B cell (primary cell): ENCODE data around the gene MYO16. TPM values are rescaled to one million over a fixed set of nuclear protein-coding genes. Genes with fewer than 3 reads are reported as not detected.

Source experiments
- ATAC-seq: fragments of 200-7000 bp; cut with Tn5 transposase; one replicate; pipeline ENCODE4 v1.10.0; 2021; ENCODE audit warnings: low read depth, mild to moderate bottlenecking, moderate number of reproducible peaks, moderate library complexity
- CTCF ChIA-PET: fragments of 350-600 bp; sonication (Branson Sonifier 250); formaldehyde crosslinking; loops from one replicate; lab custom pipeline; 2021; ENCODE audit warnings: antibody characterized with exemption, inconsistent platforms; lab: Charles Lee
- POLR2A ChIA-PET: fragments of 350-600 bp; sonication (Branson Sonifier 250); formaldehyde crosslinking; loops from one replicate; lab custom pipeline; 2021; ENCODE audit warnings: antibody characterized with exemption; lab: Charles Lee
- DNase-seq: peaks from one replicate; pipeline ENCODE4 v3.0.0; 2013
- H2AFZ ChIP-seq: 2 replicates; pipeline ENCODE4 v1.6.1; 2012; ENCODE audit warnings: mild to moderate bottlenecking, low read depth, low read length; ENCODE audit not compliant: insufficient read depth, poor library complexity, severe bottlenecking
- H3K27ac ChIP-seq, 2 donors: 1 replicate in 1 of 2; 2 replicates in 1 of 2; pipeline ENCODE4 v1.5.1; 2012 to 2013; ENCODE audit warnings: low read length in 2 of 2, mild to moderate bottlenecking in 2 of 2, moderate library complexity in 1 of 2
- H3K27me3 ChIP-seq, 4 experiments: fragments of 200-600 bp in 1 of 4; sonication (generic) in 1 of 4; replicated peaks in 1 of 4; 1 replicate in 2 of 4; 2 replicates in 2 of 4; pipeline versions ENCODE4 v1.6.1 to v1.7.0; 2013 to 2016; ENCODE audit warnings: low read length in 3 of 4, mild to moderate bottlenecking in 2 of 4, mixed read lengths in 1 of 4, moderate library complexity in 1 of 4; ENCODE audit not compliant: insufficient read depth in 4 of 4, control insufficient read depth in 3 of 4; ENCODE audit errors: control extremely low read depth in 1 of 4
- H3K36me3 ChIP-seq, 2 experiments: replicated peaks in 1 of 2; 1 replicate in 1 of 2; 2 replicates in 1 of 2; pipeline versions ENCODE4 v1.6.1 to v1.7.1; 2013; ENCODE audit warnings: low read length in 1 of 2; ENCODE audit not compliant: insufficient read depth in 2 of 2, control insufficient read depth in 1 of 2; ENCODE audit errors: control extremely low read depth in 1 of 2, extremely low read depth in 1 of 2
- H3K4me1 ChIP-seq, 2 donors: fragments of 200-600 bp in 1 of 2; sonication (generic) in 1 of 2; 1 replicate in 1 of 2; 2 replicates in 1 of 2; pipeline versions ENCODE4 v1.5.1 to v1.6.1; 2013 to 2017; ENCODE audit warnings: low read length in 2 of 2; ENCODE audit not compliant: control insufficient read depth in 2 of 2, insufficient read depth in 2 of 2
- H3K4me2 ChIP-seq: replicated peaks from 2 replicates; pipeline ENCODE3; 2012; ENCODE audit warnings: mild to moderate bottlenecking, low read depth, low read length; ENCODE audit not compliant: poor library complexity, severe bottlenecking
- H3K4me3 ChIP-seq, 5 experiments: fragments of 200-600 bp in 1 of 5; sonication (generic) in 1 of 5; 1 replicate in 3 of 5; 2 replicates in 2 of 5; pipeline versions ENCODE4 v1.5.1 to v1.7.0; 2011 to 2016; ENCODE audit warnings: low read length in 4 of 5, mild to moderate bottlenecking in 4 of 5, low read depth in 2 of 5, control low read depth in 1 of 5, moderate library complexity in 1 of 5; ENCODE audit not compliant: insufficient read depth in 1 of 5; ENCODE audit errors: control extremely low read depth in 1 of 5, extremely low read depth in 1 of 5
- H3K79me2 ChIP-seq: fragments of 200-600 bp; sonication (generic); one replicate; pipeline ENCODE4 v1.6.0; 2016; ENCODE audit warnings: low read length; ENCODE audit not compliant: control insufficient read depth, insufficient read depth
- H3K9ac ChIP-seq: fragments of 200-600 bp; sonication (generic); 2 replicates; pipeline ENCODE4 v1.6.1; 2017; ENCODE audit warnings: mild to moderate bottlenecking, low read length, moderate library complexity
- H3K9me3 ChIP-seq, 3 donors: one replicate each; pipeline versions ENCODE4 v1.6.1 to v1.7.1; 2013; ENCODE audit warnings: low read length in 2 of 3; ENCODE audit not compliant: control insufficient read depth in 2 of 3, insufficient read depth in 1 of 3; ENCODE audit errors: control extremely low read depth in 1 of 3
- H4K20me1 ChIP-seq: 2 replicates; pipeline ENCODE4 v1.6.0; 2012; ENCODE audit warnings: mild to moderate bottlenecking, low read length; ENCODE audit not compliant: insufficient read depth, control insufficient read depth, poor library complexity, severe bottlenecking
- H3K27ac Mint-ChIP-seq: one replicate; pipeline ENCODE4 v1.8.0; 2021; ENCODE audit warnings: mixed read lengths
- H3K27me3 Mint-ChIP-seq: one replicate; pipeline ENCODE4 v1.8.0; 2021; ENCODE audit warnings: mixed read lengths
- H3K4me1 Mint-ChIP-seq: one replicate; pipeline ENCODE4 v1.8.0; 2021; ENCODE audit warnings: mixed read lengths
- H3K4me3 Mint-ChIP-seq: one replicate; pipeline ENCODE4 v1.8.0; 2021; ENCODE audit warnings: mixed read lengths
- H3K9me3 Mint-ChIP-seq: one replicate; pipeline ENCODE4 v1.8.0; 2022; ENCODE audit warnings: mixed read lengths; ENCODE audit not compliant: insufficient read depth
- CTCF ChIP-seq: fragments of 200-600 bp; IDR thresholded peaks from one replicate; pipeline ENCODE4 v1.8.0; 2022; ENCODE audit warnings: antibody characterized with exemption, mild to moderate bottlenecking
- EZH2 ChIP-seq: IDR thresholded peaks from 2 replicates; pipeline ENCODE4 v1.6.1; 2012; ENCODE audit warnings: borderline replicate concordance, low read depth, mild to moderate bottlenecking, moderate library complexity, low read length; ENCODE audit not compliant: insufficient read depth, poor library complexity, severe bottlenecking
- WGBS: methylation state at CpG from one replicate; pipeline ENCODE4 v1.1.5; 2013; ENCODE audit warnings: missing lambda C conversion rate; ENCODE audit not compliant: insufficient coverage; 5-methylcytosine and 5-hydroxymethylcytosine counted together
- intact Hi-C: fragments of 100-400 bp; cut with micrococcal nuclease; formaldehyde crosslinking; loops from one replicate; pipeline ENCODE4 v1.10.0; 2022
- polyA plus RNA-seq: library from polyadenylated mRNA; depleted of rRNA; stranded (reverse); fragments of >200 nt; gene quantifications from 2 replicates; pipeline ENCODE4 v1.2.3, GENCODE V29; 2012
- total RNA-seq, 2 donors: library from RNA; stranded (reverse); fragments of 120-200 nt in 1 of 2; gene quantifications; 1 replicate in 1 of 2; 2 replicates in 1 of 2; pipeline versions ENCODE4 v1.2.3 to v1.2.4, GENCODE V29; 2013 to 2022

MYO16 gene
- total and polyA plus RNA-seq, 2 donors (not counting 1 experiment from before 2014, with no cell fraction given), result not detected

DNA sequence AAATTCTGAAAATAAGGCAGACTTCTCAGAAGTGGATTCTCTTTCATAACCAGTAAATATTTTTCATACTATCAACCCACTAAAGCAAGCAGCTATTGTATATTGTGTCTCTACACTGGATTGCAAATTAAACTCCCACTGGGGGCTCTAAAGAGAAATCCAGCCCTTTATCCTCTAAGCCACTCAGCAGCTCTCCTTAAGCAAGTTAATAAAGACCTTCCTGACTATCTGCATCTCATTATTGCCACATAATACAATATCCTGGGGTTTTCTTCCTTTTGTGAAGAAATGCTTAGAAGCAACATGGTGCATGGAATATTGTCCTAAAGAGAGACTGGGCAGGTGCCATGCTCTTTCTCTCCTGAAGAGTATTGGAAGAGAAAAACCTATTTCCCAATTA, 521.3 kb downstream of the MYO16 start:
- H3K36me3 ChIP-seq, result no peaks in the 10 kb centered on the region
- H3K9ac ChIP-seq, result no peak overlapping the region
- CTCF ChIA-PET, result no interaction called here
- Mint-ChIP-seq H3K27ac (no peak overlapping the region), H3K27me3 (peaks cover 21% of the 10 kb centered on the region), H3K9me3 (no peaks in the 10 kb centered on the region), H3K4me3 (no peak overlapping the region), H3K4me1 (no peaks in the 10 kb centered on the region)
- H3K4me1 ChIP-seq, result no peaks in the 10 kb centered on the region
- DNase-seq (no peak), ATAC-seq (no peak)
- no peak overlapping the region for H3K4me2 ChIP-seq
- H3K79me2 ChIP-seq, result no peaks in the 10 kb centered on the region
- peaks cover 0 to 5% (median 0%) of the 10 kb centered on the region in 4 experiments for H3K27me3 ChIP-seq
- H3K4me3 ChIP-seq, result no peak overlapping the region
- H4K20me1 ChIP-seq, result no peaks in the 10 kb centered on the region
- TF ChIP-seq EZH2, result no peak
- TF ChIP-seq CTCF, result no peak
- H2AFZ ChIP-seq, result no peak overlapping the region
- H3K9me3 ChIP-seq, result no peaks in the 10 kb centered on the region
- H3K27ac ChIP-seq, result no peak overlapping the region
- POLR2A ChIA-PET, result no interaction called here
- intact Hi-C loops, result no loop called here

DNA sequence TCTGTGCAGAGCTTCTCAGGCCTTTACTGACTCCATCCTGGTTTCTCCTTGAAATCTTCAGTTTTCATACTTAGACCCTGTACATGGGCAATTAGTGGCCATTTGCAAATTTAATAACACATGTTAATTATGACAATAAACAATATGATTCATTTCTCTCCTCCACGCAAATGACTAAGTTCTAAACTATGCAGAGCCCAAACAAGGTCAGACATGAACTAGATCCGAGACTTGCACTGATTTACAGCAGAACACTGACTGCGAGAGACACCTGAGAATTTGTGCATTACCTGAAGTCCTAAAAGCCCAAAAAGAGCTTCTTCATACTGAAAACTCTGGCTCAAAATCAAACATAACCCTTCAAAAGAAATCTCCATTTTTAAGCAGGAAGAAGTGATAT, 521.8 kb downstream of the MYO16 start:
- no peaks in the 10 kb centered on the region for H3K9me3 ChIP-seq
- H2AFZ ChIP-seq, result no peak overlapping the region
- TF ChIP-seq EZH2 (no peak), CTCF (no peak)
- intact Hi-C loops, result no loop called here
- no peaks in the 10 kb centered on the region for H3K36me3 ChIP-seq
- Mint-ChIP-seq H3K4me1 (no peaks in the 10 kb centered on the region), H3K4me3 (no peak overlapping the region), H3K27ac (no peak overlapping the region), H3K9me3 (no peaks in the 10 kb centered on the region), H3K27me3 (peaks cover 20% of the 10 kb centered on the region)
- H3K27ac ChIP-seq, result no peak overlapping the region
- peaks cover 0 to 5% (median 0%) of the 10 kb centered on the region in 4 experiments for H3K27me3 ChIP-seq
- ChIA-PET CTCF (no interaction called here), POLR2A (no interaction called here)
- H3K9ac ChIP-seq, result no peak overlapping the region
- 86% methylated on average over 3 of the region's 3 CpGs for WGBS
- DNase-seq (no peak), ATAC-seq (no peak)
- no peaks in the 10 kb centered on the region for H3K4me1 ChIP-seq
- H4K20me1 ChIP-seq, result no peaks in the 10 kb centered on the region
- no peak overlapping the region for H3K4me3 ChIP-seq
- no peak overlapping the region for H3K4me2 ChIP-seq
- no peaks in the 10 kb centered on the region for H3K79me2 ChIP-seq
